ENCODE measurements around the gene VPS26B.

- TF ChIP-seq POLR2AphosphoS5 (IDR thresholded peaks at IDR 0.05; ENCODE audit: low read depth, low read length) (no peak), POLR2A (IDR thresholded peaks at IDR 0.05; ENCODE audit: low read depth, low read length) (no peak)
These were observed 10.9 kb downstream of the VPS26B start for GRCh38 chr11:134235399-134235798.
